ENCODE measurements around the gene KRT81.

DNA sequence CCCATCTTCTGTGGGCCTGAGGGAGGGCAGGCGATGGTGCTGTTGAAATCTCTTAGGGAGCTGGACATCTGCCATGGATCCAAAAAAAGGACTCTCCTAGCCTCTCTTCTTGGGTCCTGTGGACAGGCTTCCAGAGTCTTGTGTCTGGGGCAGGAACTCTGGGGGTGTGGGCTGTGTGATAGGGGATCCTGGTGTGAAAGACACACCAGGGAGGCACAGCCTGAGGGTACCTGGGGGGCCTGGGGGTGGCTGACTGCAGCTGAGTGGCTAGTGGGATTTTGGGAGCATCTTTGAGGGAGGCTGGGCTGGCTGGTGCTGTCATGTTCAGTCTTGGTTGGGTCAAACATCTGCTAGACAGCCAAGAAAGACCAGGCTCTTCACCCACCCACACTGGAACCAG lies 31.7 kb upstream of the KRT81 start:
- TF ChIP-seq, protein P1, sequence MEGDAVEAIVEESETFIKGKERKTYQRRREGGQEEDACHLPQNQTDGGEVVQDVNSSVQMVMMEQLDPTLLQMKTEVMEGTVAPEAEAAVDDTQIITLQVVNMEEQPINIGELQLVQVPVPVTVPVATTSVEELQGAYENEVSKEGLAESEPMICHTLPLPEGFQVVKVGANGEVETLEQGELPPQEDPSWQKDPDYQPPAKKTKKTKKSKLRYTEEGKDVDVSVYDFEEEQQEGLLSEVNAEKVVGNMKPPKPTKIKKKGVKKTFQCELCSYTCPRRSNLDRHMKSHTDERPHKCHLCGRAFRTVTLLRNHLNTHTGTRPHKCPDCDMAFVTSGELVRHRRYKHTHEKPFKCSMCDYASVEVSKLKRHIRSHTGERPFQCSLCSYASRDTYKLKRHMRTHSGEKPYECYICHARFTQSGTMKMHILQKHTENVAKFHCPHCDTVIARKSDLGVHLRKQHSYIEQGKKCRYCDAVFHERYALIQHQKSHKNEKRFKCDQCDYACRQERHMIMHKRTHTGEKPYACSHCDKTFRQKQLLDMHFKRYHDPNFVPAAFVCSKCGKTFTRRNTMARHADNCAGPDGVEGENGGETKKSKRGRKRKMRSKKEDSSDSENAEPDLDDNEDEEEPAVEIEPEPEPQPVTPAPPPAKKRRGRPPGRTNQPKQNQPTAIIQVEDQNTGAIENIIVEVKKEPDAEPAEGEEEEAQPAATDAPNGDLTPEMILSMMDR (IDR thresholded peaks at IDR 0.05), result no peak
- no peak for TF ChIP-seq POLR2A (IDR thresholded peaks at IDR 0.05)

Data from Peyer's patch (tissue), 4 donors.